Astrocyte (in vitro differentiated cells and primary cell): ENCODE measurements around the gene BTBD3.

Experiments used
- CTCF ChIP-seq: IDR thresholded peaks from 2 replicates; pipeline ENCODE4 v1.5.1; 2011; ENCODE audit warnings: low read depth, mild to moderate bottlenecking, inconsistent platforms, low read length, moderate library complexity; ENCODE audit not compliant: insufficient read depth
- EZH2 ChIP-seq: IDR thresholded peaks from 2 replicates; pipeline ENCODE4 v1.6.1; 2012; ENCODE audit warnings: mild to moderate bottlenecking, low read length, inconsistent platforms; ENCODE audit not compliant: insufficient read depth

GRCh38 chr20:11905460-11906179 lies 12.1 kb upstream of the BTBD3 start:
- no peak for TF ChIP-seq CTCF
- TF ChIP-seq EZH2 = no peak
